GM21723 (cell line): ENCODE data around the gene GTF3C1.
"Not testable (repeated sequence)": the region's sequence is repeated elsewhere in the genome, so short reads cannot be mapped to it uniquely, and the experiment has no call there.

ENCODE experiments used
- ATAC-seq: cut with Tn5 transposase; IDR thresholded peaks from one replicate; pipeline ENCODE4 v1.9.1; 2021; ENCODE audit warnings: mild to moderate bottlenecking, moderate library complexity; ENCODE audit not compliant: unreplicated experiment

The GTF3C1 gene

GRCh38 chr16:27468941-27469531 is 80.7 kb downstream of the GTF3C1 start:
- ATAC-seq, result no peak

DNA sequence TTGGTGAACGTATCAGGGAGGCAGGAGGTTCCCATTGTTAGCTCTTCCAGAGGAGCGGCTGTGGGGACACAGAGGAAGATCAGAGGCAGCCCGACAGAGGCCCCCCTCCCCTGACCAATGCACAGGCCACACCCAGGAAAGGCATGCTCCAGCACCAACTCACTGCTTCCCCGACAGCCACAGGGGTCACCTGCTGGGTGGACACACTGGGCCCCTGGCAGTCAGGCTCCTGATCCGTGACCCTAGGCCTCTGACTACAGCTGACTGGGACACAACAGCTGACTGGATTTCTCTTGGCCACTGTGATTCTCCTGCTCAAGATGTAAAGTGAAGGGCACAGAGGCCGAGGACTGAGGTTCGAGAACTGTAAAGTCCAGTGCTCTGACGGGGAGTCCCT is 84.2 kb downstream of the GTF3C1 start:
- no peak for ATAC-seq

DNA sequence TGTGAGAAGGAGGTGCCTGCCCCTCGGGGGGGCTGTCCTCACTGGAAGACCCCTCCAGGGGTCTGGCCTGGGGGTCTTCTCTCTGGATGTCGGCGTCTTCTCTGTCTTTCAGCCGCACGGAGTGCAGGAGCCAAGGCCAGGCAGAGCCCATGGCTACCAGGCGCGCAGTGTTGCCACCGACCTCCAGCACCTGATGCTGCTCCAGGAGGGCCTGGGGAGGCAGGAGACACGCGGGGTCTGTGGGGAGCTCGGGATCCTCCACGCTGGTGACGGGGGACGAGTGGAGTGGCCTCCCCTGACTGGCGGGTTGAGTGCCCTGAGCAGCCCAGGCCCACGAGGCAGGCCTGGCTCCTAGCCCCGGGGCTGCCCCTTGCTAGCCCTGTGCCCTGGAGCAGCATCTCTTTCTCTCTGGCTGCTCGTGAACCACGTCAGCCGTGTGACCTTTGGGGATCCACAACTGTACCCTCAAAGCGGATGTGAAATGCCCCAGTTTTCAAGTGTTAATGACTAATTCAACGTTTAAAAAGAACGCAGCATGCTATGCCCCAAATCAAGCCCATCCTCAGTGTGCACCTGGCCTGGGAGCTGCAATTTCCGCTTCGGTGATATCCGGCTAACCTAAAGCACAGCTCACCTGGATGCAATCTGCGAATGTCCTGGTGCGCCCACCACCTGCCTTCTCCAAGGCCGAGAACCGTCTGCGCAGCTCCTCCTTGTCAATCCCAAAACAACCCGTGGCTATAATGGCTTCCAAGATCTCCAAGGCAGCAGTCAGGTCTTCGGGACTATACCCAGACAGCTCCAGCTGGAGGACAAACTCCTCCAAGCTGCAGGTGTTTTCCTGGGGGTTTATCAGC is 84.9 kb downstream of the GTF3C1 start:
- no peak for ATAC-seq

DNA sequence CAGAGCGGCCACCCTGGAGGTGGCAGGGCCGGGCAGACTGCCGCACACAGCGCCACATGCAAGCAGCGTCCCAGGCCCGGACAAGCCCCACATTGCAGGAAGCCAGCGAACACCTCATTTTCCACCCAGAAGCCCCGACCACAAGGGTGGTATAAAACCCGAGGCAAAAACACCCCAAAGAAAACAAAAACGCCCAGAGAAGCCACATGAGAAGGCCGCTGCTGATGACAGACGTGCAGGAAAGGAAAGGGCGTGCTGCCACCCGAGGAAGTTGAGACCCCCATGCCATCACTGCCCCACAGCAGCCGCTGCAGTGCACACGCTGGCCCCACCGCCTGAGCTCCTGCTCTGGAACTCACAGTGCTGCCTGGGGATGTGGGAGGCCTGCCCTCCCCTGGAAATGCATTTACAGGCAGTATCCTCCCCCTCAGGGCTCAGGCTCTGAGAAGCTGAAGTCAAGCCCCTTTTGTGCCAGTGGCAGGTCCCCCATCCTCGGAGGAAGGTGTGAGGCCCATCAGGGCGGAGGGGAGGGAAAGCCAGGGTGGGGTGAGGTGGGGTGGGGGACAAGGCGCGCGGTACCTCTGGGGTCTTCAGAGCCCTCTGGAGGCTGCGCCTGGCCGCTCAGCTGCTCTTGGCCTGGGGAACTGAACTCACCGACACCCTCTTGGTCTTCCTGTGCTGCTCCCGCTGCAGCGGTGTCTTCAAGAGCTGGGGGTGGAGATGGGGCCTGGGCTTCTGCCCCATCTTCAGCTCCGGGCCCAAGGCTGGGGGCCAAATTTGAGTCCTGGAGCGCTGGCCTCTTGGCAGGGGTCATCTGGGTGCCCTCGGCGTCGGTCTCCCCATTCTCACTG is 85.7 kb downstream of the GTF3C1 start:
- ATAC-seq, result no peak

GRCh38 chr16:27462846-27463682 is 86.6 kb downstream of the GTF3C1 start:
- no peak for ATAC-seq

GRCh38 chr16:27462200-27462845 is 87.4 kb downstream of the GTF3C1 start:
- no peak for ATAC-seq

GRCh38 chr16:27461483-27462171 is 88.1 kb downstream of the GTF3C1 start:
- no peak for ATAC-seq

GRCh38 chr16:27460663-27461482 is 88.8 kb downstream of the GTF3C1 start:
- ATAC-seq, result no peak

GRCh38 chr16:27460213-27460612 is 89.5 kb downstream of the GTF3C1 start:
- ATAC-seq, result no peak

GRCh38 chr16:27458987-27459688 is 90.6 kb downstream of the GTF3C1 start:
- ATAC-seq, result no peak

DNA sequence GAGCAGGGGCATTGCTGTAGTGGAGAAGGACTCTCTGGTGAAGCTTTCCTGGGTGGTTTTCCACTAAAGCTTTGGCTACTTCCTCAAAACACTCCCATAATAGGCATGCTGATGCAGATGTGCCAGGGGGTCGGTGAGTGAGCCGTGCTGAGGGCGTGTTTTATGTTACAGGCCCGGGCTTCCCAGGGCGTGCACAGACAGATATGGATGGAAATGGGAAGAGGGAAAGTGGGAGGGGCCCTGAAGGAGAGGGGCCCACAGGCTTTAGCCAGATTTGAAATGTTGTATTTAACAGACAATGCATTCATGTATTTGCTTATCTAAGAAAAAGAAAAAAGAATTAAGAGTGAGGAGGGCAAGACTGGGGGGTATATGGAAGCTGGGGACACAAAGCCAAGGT is 91.5 kb downstream of the GTF3C1 start:
- ATAC-seq, result no peak

GRCh38 chr16:27457605-27457900 is 92.2 kb downstream of the GTF3C1 start:
- ATAC-seq, result not testable (repeated sequence)

DNA sequence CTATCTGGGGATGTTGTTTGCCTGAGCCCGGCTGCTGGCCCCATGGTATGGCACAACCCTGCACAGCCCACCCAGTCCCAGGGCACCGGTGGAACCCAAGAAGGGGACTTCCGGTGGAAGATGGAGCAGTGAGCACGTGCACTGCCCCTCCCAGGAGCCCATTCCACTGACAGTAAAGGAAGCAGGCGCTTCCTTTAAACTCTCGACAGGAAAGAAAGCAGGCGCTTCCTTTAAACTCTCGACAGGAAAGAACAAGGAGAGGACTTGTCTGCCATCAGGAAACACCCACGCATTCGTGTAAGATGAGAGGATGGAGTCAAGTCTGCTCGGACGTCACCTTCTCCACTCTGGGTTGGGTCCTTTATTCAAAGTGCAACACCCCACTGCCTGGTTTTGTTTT is 94.0 kb downstream of the GTF3C1 start:
- no peak for ATAC-seq

DNA sequence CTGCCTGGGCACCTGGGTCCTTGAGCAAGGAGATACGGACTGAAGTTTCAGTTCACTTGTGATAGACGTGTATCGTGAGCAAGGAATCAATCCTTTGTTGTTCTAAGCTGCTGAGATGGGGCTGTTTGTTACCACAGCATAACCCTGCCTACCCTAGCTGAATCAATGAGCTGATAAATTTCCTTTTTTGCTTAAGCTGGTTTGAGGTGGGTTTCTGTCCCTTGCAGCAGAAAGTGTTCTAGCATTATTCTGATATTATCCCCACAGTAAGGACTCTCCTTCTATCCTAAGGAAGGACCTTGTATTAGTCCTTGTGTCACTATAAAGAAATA is 96.3 kb downstream of the GTF3C1 start:
- ATAC-seq, result no peak

DNA sequence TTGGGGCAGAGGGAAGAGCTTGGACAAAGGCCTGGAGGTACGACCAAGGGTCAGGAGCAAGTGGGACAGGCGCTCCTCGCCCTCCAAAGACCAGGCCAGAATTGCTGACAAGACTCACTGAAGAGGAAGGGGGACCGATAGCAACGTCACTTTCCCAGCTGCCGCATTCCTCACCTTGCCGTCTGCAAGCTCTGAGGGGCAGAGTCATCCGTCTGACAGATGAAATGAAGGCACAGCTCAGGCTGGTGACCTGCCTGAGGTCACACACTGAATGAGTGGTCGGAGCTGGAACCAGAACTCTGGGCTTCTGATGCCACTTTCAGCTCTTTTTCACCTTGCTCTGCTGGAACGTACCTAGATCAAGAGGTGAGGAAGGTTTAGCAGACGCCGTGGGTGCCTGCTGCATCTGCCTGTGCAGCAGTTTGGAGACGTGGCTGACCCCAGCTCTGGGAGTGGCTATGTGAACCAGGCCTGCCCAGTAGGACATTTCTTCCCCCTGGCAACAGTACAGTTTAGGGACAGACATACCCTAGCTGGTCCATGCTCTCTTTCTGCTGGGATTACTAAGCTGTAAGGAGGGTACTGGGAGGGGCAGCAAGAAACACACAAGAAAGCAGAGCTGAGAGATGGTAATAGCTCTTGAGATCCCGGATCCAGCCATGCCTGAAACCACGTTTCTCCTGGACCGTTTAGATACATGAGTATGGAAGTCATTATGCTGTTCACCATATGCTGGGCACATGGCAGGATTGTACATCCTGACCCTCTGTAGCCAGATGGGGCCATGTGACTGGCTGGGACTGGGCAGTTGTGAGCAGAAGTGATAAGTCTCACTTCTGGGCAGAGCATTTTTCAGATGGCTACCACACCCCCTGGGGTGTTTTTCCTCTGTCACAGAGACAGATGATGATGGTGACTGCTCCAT is 96.9 kb downstream of the GTF3C1 start:
- ATAC-seq, result no peak

- ATAC-seq, result peak; percentile 34
These were observed 99.5 kb downstream of the GTF3C1 start for GRCh38 chr16:27450196-27450549.

DNA sequence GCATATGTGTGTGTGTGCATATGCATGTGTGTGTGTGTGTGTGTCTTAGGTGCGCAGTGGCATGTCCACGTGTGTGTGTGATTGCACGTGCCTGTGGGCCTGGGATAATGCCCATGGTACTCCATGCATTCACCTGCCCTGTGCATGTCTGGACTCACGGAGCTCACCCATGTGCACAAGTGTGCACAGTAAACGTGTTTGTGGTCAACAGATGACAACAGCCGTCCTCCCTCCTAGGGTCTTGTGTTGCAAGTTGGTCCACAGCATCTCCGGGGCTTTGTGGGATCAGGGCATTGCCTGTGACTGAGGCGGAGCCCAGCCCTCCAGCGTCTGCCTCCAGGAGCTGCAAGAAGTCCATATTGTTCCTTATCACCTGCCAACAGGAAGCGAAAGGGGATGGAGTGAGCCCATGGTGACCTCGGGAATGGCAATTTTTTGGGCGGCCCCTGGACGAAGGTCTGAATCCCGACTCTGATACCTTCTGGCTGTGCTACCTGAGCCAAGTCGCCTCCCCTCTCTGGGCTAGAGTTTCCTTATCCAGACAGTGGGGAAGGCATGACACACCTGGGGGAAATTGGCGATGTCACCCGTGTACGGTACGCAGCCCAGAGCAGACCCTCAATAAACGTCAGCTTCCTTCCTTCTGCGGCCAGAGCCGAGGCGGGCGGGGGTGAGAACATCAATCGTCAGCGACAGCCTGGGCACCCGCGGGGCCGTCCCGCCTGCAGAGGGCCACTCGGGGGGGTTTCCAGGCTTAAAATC is 100.1 kb downstream of the GTF3C1 start:
- ATAC-seq, result peak; percentile 51
